Immature natural killer cell (primary cell): ENCODE data around the gene IMMP2L. TPM values are rescaled to one million over a fixed set of nuclear protein-coding genes. Genes with fewer than 3 reads are reported as not detected.
A peak's percentile ranks its signal among the peaks of the same experiment; 100 is the strongest.

ENCODE experiments used
- DNase-seq, 3 donors: peaks; one replicate each; pipeline ENCODE4 v3.0.0; 2022; ENCODE audit warnings: mixed read lengths in 1 of 3
- H3K27ac Mint-ChIP-seq, 6 donors: one replicate each; pipeline ENCODE4 v1.8.0; 2020; ENCODE audit warnings: mixed read lengths in 6 of 6, mild to moderate bottlenecking in 5 of 6, inconsistent platforms in 4 of 6, moderate library complexity in 3 of 6
- H3K27me3 Mint-ChIP-seq, 3 donors: one replicate each; pipeline ENCODE4 v1.8.0; 2020 to 2021; ENCODE audit warnings: low read depth in 3 of 3, mild to moderate bottlenecking in 3 of 3, mixed read lengths in 3 of 3, moderate library complexity in 3 of 3, inconsistent platforms in 1 of 3
- H3K36me3 Mint-ChIP-seq, 3 donors: one replicate each; pipeline ENCODE4 v1.8.0; 2020; ENCODE audit warnings: mixed read lengths in 3 of 3, inconsistent platforms in 2 of 3, mild to moderate bottlenecking in 2 of 3
- H3K4me1 Mint-ChIP-seq, 2 donors: one replicate each; pipeline ENCODE4 v1.8.0; 2020; ENCODE audit warnings: inconsistent platforms in 2 of 2, mild to moderate bottlenecking in 2 of 2, mixed read lengths in 2 of 2, moderate library complexity in 1 of 2
- H3K4me3 Mint-ChIP-seq, 5 donors: one replicate each; pipeline ENCODE4 v1.8.0; 2020; ENCODE audit warnings: mild to moderate bottlenecking in 5 of 5, mixed read lengths in 5 of 5, inconsistent platforms in 3 of 5, moderate library complexity in 3 of 5
- H3K9me3 Mint-ChIP-seq, 6 donors: one replicate each; pipeline ENCODE4 v1.8.0; 2020; ENCODE audit warnings: mild to moderate bottlenecking in 6 of 6, mixed read lengths in 6 of 6, inconsistent platforms in 4 of 6, moderate library complexity in 3 of 6
- polyA plus RNA-seq, 3 donors: library from polyadenylated mRNA; unstranded; fragments of 300-500 nt; fragmentation: Illumina TruSeq; gene quantifications; one replicate each; pipeline ENCODE4 v1.2.3, GENCODE V29; 2021

IMMP2L gene
- polyA plus RNA-seq, 3 donors from 2014 or later, result 17.0 to 20.7 TPM; not detected in 1

DNA sequence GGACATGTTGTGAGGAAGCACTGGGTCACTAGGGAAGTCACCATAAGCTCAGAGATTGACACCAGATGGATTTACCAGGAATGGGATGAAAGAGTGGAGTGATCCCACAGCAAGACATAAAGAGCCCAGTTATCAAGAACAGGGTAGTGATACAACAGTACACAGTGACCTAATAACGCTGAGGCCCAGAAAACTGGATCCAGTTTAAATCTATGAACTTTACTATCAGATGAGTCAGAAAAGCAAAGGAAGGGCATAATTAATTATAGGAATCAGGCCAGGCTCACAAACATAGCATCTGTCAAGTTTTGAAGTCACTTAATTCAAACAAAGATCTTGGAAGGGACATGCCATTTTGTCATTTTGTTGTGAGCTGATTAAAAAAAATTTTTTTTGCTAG, 397.9 kb downstream of the IMMP2L start:
- DNase-seq, result no peak
- Mint-ChIP-seq H3K4me1 (no peaks in the 10 kb centered on the region), H3K27ac (no peak overlapping the region), H3K27me3 (peaks cover 0 to 1% (median 0%) of the 10 kb centered on the region in 3 donors), H3K4me3 (no peak overlapping the region), H3K36me3 (peaks cover 0 to 4% (median 0%) of the 10 kb centered on the region in 3 donors), H3K9me3 (peaks cover 0 to 10% (median 3%) of the 10 kb centered on the region in 6 donors)

- no peak overlapping the region for H3K4me3 Mint-ChIP-seq
- peaks cover 0 to 1% (median 0%) of the 10 kb centered on the region in 3 donors for H3K27me3 Mint-ChIP-seq
- peaks cover 0 to 4% (median 0%) of the 10 kb centered on the region in 3 donors for H3K36me3 Mint-ChIP-seq
- no peak overlapping the region for H3K27ac Mint-ChIP-seq
- H3K4me1 Mint-ChIP-seq, result no peaks in the 10 kb centered on the region
- H3K9me3 Mint-ChIP-seq, result peaks cover 0 to 10% (median 2%) of the 10 kb centered on the region in 6 donors
- no peak for DNase-seq
These were observed 399.6 kb downstream of the IMMP2L start for GRCh38 chr7:111162692-111163091.

DNA sequence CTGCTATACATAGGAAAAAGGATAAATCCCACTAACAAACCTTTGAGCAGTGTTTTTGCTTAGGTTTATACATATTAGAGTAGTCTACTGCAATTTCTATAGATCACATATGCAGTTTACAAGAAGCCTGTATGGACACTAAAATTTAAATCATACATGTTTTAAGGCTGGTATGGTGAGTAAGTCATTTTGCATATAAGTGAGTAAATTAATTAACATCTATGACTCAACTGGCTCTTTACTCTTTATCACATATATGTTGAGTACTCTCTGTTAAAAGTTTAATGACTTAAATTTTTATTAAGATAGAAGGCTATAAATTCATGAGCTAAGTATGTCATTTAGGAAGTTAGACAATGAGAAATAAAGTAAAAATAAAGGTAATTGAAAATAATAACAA, 402.0 kb downstream of the IMMP2L start:
- Mint-ChIP-seq H3K9me3 (peaks cover 0 to 8% (median 4%) of the 10 kb centered on the region in 6 donors), H3K4me1 (no peaks in the 10 kb centered on the region), H3K4me3 (no peak overlapping the region), H3K27me3 (peaks cover 0 to 1% (median 0%) of the 10 kb centered on the region in 3 donors), H3K27ac (no peak overlapping the region), H3K36me3 (peaks cover 0 to 4% (median 0%) of the 10 kb centered on the region in 3 donors)
- DNase-seq, result no peak

DNA sequence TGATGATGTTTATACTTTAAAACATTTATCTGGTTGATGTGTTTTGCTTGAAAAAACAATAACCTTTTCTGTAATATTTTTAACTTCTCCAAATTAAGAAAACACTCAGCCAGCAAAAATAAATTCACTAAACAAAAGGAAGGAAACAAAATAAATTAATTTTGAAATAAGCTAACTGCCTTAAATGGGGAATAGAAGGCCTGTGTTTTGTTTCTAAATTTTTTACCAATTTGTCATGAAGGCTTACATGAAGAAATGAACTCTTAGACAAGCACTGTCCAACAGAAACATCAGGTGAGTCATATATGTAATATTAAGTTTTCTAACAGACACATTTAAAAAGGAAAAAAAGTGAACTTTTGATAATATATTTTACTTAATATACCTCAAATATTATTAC, 402.9 kb downstream of the IMMP2L start:
- no peak for DNase-seq
- peaks cover 0 to 3% (median 0%) of the 10 kb centered on the region in 3 donors for H3K27me3 Mint-ChIP-seq
- peaks cover 0 to 4% (median 0%) of the 10 kb centered on the region in 3 donors for H3K36me3 Mint-ChIP-seq
- H3K4me3 Mint-ChIP-seq, result no peak overlapping the region
- no peak overlapping the region for H3K27ac Mint-ChIP-seq
- H3K4me1 Mint-ChIP-seq, result no peaks in the 10 kb centered on the region
- H3K9me3 Mint-ChIP-seq, result peaks cover 0 to 8% (median 5%) of the 10 kb centered on the region in 6 donors

- no peaks in the 10 kb centered on the region for H3K4me1 Mint-ChIP-seq
- no peak overlapping the region for H3K4me3 Mint-ChIP-seq
- H3K36me3 Mint-ChIP-seq, result peaks cover 0 to 4% (median 3%) of the 10 kb centered on the region in 3 donors
- no peak for DNase-seq
- peaks cover 0 to 4% (median 1%) of the 10 kb centered on the region in 3 donors for H3K27me3 Mint-ChIP-seq
- H3K27ac Mint-ChIP-seq, result no peak overlapping the region
- H3K9me3 Mint-ChIP-seq, result peaks cover under 1 to 16% (median 6%) of the 10 kb centered on the region in 6 donors
These were observed 411.6 kb downstream of the IMMP2L start for GRCh38 chr7:111150709-111151108.

DNA sequence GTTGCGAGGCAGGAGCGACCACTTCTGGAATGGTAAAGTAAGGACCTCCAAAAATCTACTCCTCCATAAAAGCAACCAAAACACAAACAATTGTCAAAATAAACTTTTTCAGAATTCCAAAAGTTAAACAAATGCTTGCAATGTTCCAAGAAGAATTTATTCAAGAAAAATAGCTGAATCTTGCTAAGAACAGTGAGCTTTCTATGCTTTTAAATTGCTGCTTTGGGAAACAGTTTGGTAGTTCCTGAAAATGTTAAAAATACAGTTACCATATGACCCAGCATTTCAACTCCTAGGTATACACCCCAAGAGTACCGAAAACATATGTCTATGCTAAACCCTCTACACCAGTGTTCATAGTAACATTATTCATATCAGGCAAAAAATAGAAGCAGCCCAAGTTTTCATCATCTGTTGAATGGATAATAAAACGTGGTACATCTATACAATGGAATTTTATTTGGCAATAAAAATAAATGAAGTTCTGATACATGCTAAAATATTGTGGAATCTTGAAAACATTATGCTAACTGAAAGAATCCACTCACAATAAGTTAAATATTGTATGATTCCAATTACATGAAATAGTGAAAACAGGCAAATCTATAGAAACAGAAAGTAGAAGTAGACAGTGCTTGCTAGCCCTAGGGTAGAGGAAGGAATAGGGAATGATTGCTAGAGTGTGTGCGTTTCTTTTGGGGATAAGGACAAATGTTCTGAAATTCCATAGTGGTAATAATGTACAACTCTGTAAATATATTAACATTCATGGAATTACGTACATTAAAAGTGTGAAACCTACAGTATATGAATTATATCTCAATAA, 414.4 kb downstream of the IMMP2L start:
- no peak for DNase-seq
- no peak overlapping the region for H3K27ac Mint-ChIP-seq
- no peaks in the 10 kb centered on the region for H3K4me1 Mint-ChIP-seq
- H3K36me3 Mint-ChIP-seq, result peaks cover 0 to 4% (median 3%) of the 10 kb centered on the region in 3 donors
- no peak overlapping the region for H3K4me3 Mint-ChIP-seq
- H3K9me3 Mint-ChIP-seq, result peaks cover 0 to 12% (median 6%) of the 10 kb centered on the region in 6 donors
- H3K27me3 Mint-ChIP-seq, result peaks cover 0 to 3% (median 1%) of the 10 kb centered on the region in 3 donors

DNA sequence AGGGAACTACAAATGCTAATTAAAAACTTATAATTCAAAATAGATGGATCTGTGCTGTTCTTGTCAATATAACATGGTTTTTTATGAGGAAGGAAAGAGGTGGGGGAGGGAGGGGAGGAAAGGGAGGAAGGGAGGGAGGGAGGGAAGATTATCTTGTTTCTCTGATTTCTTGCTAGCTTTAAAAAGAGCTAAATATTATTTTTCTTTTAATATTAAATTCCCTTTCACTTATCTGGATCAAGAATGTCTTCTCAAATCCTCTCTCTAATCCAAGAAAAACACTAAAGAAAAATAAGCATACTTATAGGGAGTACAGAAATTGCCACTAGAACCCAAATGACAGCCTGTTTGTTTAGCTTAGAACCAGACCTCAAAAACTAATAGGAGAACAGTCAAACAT, 416.2 kb downstream of the IMMP2L start:
- no peaks in the 10 kb centered on the region for H3K4me1 Mint-ChIP-seq
- no peak overlapping the region for H3K4me3 Mint-ChIP-seq
- peaks cover 0 to 6% (median 3%) of the 10 kb centered on the region in 6 donors for H3K9me3 Mint-ChIP-seq
- H3K36me3 Mint-ChIP-seq, result peaks cover 0 to 2% (median 1%) of the 10 kb centered on the region in 3 donors
- DNase-seq, result no peak
- no peak overlapping the region for H3K27ac Mint-ChIP-seq
- H3K27me3 Mint-ChIP-seq, result peaks cover 0 to 3% (median 1%) of the 10 kb centered on the region in 3 donors

GRCh38 chr7:111145472-111145871, 416.8 kb downstream of the IMMP2L start:
- H3K27me3 Mint-ChIP-seq, result peaks cover 0 to 3% (median 1%) of the 10 kb centered on the region in 3 donors

DNA sequence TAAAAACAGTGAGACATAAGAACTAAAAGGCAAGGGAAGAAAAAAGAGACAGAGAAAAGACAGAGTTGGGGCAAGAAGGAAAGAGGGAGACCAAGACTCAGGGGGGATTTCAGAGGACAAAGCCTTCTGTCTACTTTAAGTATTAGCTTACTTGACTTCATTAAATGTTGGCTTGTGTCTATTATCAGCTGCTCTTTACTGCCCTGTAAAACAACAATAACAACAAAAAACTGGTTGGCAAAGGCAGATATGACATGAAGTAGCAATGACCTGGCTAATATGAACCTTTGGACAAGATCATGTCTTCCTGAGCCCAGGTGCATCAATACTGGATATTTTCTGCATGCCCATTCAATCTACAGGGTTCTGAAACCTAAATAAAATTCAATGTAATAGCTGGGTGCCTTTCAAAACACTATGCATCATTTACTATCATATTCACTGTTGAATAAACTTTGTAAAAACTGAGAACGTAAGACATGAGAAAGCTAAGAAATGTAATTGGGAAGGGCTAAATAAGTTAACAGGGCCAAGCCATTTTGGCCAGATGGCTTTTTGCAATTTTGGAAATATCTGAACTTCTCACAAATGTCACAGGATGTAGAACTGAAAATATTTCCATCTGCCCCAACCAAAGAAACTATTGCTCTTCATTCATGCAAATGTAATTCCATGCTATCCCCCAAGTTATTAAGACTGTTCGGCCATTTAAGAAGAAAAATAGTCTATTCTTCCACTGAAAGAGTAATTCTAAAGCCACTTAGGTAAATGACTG, 422.0 kb downstream of the IMMP2L start:
- no peak for DNase-seq
- H3K27ac Mint-ChIP-seq, result peak overlapping the region in 1 of 6 donors; percentile 16
- H3K36me3 Mint-ChIP-seq, result no peaks in the 10 kb centered on the region
- H3K4me1 Mint-ChIP-seq, result peaks cover 10 to 16% of the 10 kb centered on the region in 2 donors
- no peaks in the 10 kb centered on the region for H3K27me3 Mint-ChIP-seq
- no peak overlapping the region for H3K4me3 Mint-ChIP-seq
- H3K9me3 Mint-ChIP-seq, result peaks cover 0 to 7% (median 0%) of the 10 kb centered on the region in 6 donors

More at GRCh38 chr7:111145472-111145871, 416.8 kb downstream of the IMMP2L start:
- no peaks in the 10 kb centered on the region for H3K4me1 Mint-ChIP-seq
- peaks cover 0 to 6% (median 2%) of the 10 kb centered on the region in 6 donors for H3K9me3 Mint-ChIP-seq
- no peak overlapping the region for H3K27ac Mint-ChIP-seq
- H3K36me3 Mint-ChIP-seq, result no peaks in the 10 kb centered on the region
- DNase-seq, result no peak
- no peak overlapping the region for H3K4me3 Mint-ChIP-seq

- no peaks in the 10 kb centered on the region for H3K27me3 Mint-ChIP-seq
- H3K9me3 Mint-ChIP-seq, result peaks cover 0 to 7% (median 0%) of the 10 kb centered on the region in 6 donors
- peak overlapping the region in 2 of 6 donors; percentile 6 to 28 for H3K27ac Mint-ChIP-seq
- H3K4me3 Mint-ChIP-seq, result no peak overlapping the region
- H3K4me1 Mint-ChIP-seq, result peaks cover 10 to 16% of the 10 kb centered on the region in 2 donors
- no peak for DNase-seq
- H3K36me3 Mint-ChIP-seq, result no peaks in the 10 kb centered on the region
These were observed 423.7 kb downstream of the IMMP2L start for GRCh38 chr7:111138586-111138985.

- Mint-ChIP-seq H3K27ac (peak overlapping the region in 3 of 6 donors; percentile 26 to 34 (median 28)), H3K27me3 (no peaks in the 10 kb centered on the region), H3K4me1 (peaks cover 10 to 16% of the 10 kb centered on the region in 2 donors), H3K36me3 (no peaks in the 10 kb centered on the region), H3K4me3 (peak overlapping the region in 1 of 5 donors; percentile 6), H3K9me3 (peaks cover 0 to 7% (median 0%) of the 10 kb centered on the region in 6 donors)
- peak; percentile 22 to 35 (median 22) for DNase-seq
These were observed 424.1 kb downstream of the IMMP2L start for GRCh38 chr7:111138193-111138569.

- Mint-ChIP-seq H3K4me1 (peaks cover 10 to 16% of the 10 kb centered on the region in 2 donors), H3K27ac (peak overlapping the region in 2 of 6 donors; percentile 26 to 34), H3K27me3 (no peaks in the 10 kb centered on the region), H3K9me3 (peaks cover 0 to 7% (median 0%) of the 10 kb centered on the region in 6 donors), H3K4me3 (no peak overlapping the region), H3K36me3 (no peaks in the 10 kb centered on the region)
- peak in 2 of 3 donors; percentile 0 to 1 for DNase-seq
These were observed 424.7 kb downstream of the IMMP2L start for GRCh38 chr7:111137296-111138192.

- Mint-ChIP-seq H3K36me3 (no peaks in the 10 kb centered on the region), H3K4me3 (no peak overlapping the region), H3K9me3 (peaks cover 0 to 1% (median 0%) of the 10 kb centered on the region in 6 donors), H3K4me1 (peaks cover 2 to 4% of the 10 kb centered on the region in 2 donors), H3K27me3 (no peaks in the 10 kb centered on the region), H3K27ac (no peak overlapping the region)
- DNase-seq, result no peak
These were observed 429.5 kb downstream of the IMMP2L start for GRCh38 chr7:111132833-111133232.
